ENCODE measurements around the gene COP1.

GRCh38 chr1:175911138-175911537, 295.9 kb downstream of the COP1 start:
- TF ChIP-seq CTCF (IDR thresholded peaks at IDR 0.05): no peak
- TF ChIP-seq POLR2A (IDR thresholded peaks at IDR 0.05): no peak

All from esophagus squamous epithelium (tissue), 4 donors.